ENCODE results near the gene TACC2. TPM values are rescaled to one million over a fixed set of nuclear protein-coding genes. Genes with fewer than 3 reads are reported as not detected.
A peak's percentile ranks its signal among the peaks of the same experiment; 100 is the strongest.

Gene TACC2
- total RNA-seq, 2 experiments from 2014 or later, result not detected

- Histone ChIP-seq H3K36me3 (ENCODE audit: insufficient read depth, low read length) (no peaks in the 10 kb centered on the region), H3K79me2 (ENCODE audit: insufficient read depth, low read depth, low read length) (no peaks in the 10 kb centered on the region), H4K20me1 (ENCODE audit: insufficient read depth, low read length) (no peaks in the 10 kb centered on the region), H2AFZ (ENCODE audit: low read length) (no peak overlapping the region), H3K27ac (ENCODE audit: low read depth, low read length, poor library complexity, severe bottlenecking) (no peak overlapping the region), H3K9me3 (ENCODE audit: low read length) (no peaks in the 10 kb centered on the region), H3K4me2 (ENCODE audit: low read length) (no peak overlapping the region), H3K4me1 (ENCODE audit: insufficient read depth, low read length, poor library complexity, severe bottlenecking) (peaks cover 8% of the 10 kb centered on the region), H3K4me3 (ENCODE audit: low read depth, low read length, poor library complexity, severe bottlenecking) (no peak overlapping the region), H3K9me2 (ENCODE audit: insufficient read depth, low read length) (no peaks in the 10 kb centered on the region)
- ChIA-PET POLR2A (interaction anchor here (0.7 kb wide), 1 partner anchor 1369 kb away, joined by 3 read pairs; the partner anchor contains the start of gene GPR26), CTCF (ENCODE audit: unreplicated experiment) (no interaction called here)
- TF ChIP-seq EZH2phosphoT487 (IDR thresholded peaks at IDR 0.05; ENCODE audit: borderline replicate concordance, low read depth, low read length) (no peak), CTCF (conservative IDR thresholded peaks at IDR 0.05; ENCODE audit: low read length) (no peak)
- no peak for DNase-seq (ENCODE audit: low spot score)
- intact Hi-C loops (cut with micrococcal nuclease; ENCODE audit: unreplicated experiment), result no loop called here
- no TSS peak for BruUV-seq (replicated peaks)
Measured at GRCh38 chr10:122297583-122297982, 308.6 kb downstream of the TACC2 start.

GRCh38 chr10:122298206-122298597 is 309.2 kb downstream of the TACC2 start:
- TF ChIP-seq CTCF (conservative IDR thresholded peaks at IDR 0.05; ENCODE audit: low read length) (no peak), EZH2phosphoT487 (IDR thresholded peaks at IDR 0.05; ENCODE audit: borderline replicate concordance, low read depth, low read length) (no peak)
- H3K4me3 ChIP-seq (ENCODE audit: low read depth, low read length, poor library complexity, severe bottlenecking), result no peak overlapping the region
- H3K27ac ChIP-seq (ENCODE audit: low read depth, low read length, poor library complexity, severe bottlenecking), result no peak overlapping the region
- H3K79me2 ChIP-seq (ENCODE audit: insufficient read depth, low read depth, low read length), result no peaks in the 10 kb centered on the region
- intact Hi-C loops (cut with micrococcal nuclease; ENCODE audit: unreplicated experiment), result loop anchor here (1.0 to 2.0 kb wide), 3 partner anchors 77 to 267 kb away; partner anchors contain the start of gene PLEKHA1
- no TSS peak for BruUV-seq (replicated peaks)
- no peaks in the 10 kb centered on the region for H3K36me3 ChIP-seq (ENCODE audit: insufficient read depth, low read length)
- DNase-seq (ENCODE audit: low spot score), result no peak
- H3K4me2 ChIP-seq (ENCODE audit: low read length), result no peak overlapping the region
- no peaks in the 10 kb centered on the region for H3K9me2 ChIP-seq (ENCODE audit: insufficient read depth, low read length)
- H3K4me1 ChIP-seq (ENCODE audit: insufficient read depth, low read length, poor library complexity, severe bottlenecking), result peaks cover 8% of the 10 kb centered on the region
- POLR2A ChIA-PET, result interaction anchor here (1.5 to 1.9 kb wide), 2 partner anchors 14 to 136 kb away, joined by 4 to 8 read pairs; no protein-coding TSS in a partner anchor
- CTCF ChIA-PET (ENCODE audit: unreplicated experiment), result interaction anchor here (1.3 to 1.7 kb wide), 3 partner anchors 135 to 267 kb away, joined by 6 to 15 read pairs (median 7); no protein-coding TSS in a partner anchor
- H3K9me3 ChIP-seq (ENCODE audit: low read length), result no peaks in the 10 kb centered on the region
- H2AFZ ChIP-seq (ENCODE audit: low read length), result no peak overlapping the region
- H4K20me1 ChIP-seq (ENCODE audit: insufficient read depth, low read length), result no peaks in the 10 kb centered on the region

- CTCF ChIA-PET (ENCODE audit: unreplicated experiment), result interaction anchor here (0.7 to 1.7 kb wide), 5 partner anchors 9 to 267 kb away, joined by 3 to 15 read pairs (median 6); no protein-coding TSS in a partner anchor
- no peaks in the 10 kb centered on the region for H3K9me2 ChIP-seq (ENCODE audit: insufficient read depth, low read length)
- H4K20me1 ChIP-seq (ENCODE audit: insufficient read depth, low read length), result no peaks in the 10 kb centered on the region
- H3K27ac ChIP-seq (ENCODE audit: low read depth, low read length, poor library complexity, severe bottlenecking), result no peak overlapping the region
- H3K36me3 ChIP-seq (ENCODE audit: insufficient read depth, low read length), result no peaks in the 10 kb centered on the region
- peak overlapping the region; percentile 37 for H3K4me3 ChIP-seq (ENCODE audit: low read depth, low read length, poor library complexity, severe bottlenecking)
- intact Hi-C loops (cut with micrococcal nuclease; ENCODE audit: unreplicated experiment), result loop anchor here (1.0 to 2.0 kb wide), 4 partner anchors 44 to 266 kb away; partner anchors contain the start of gene PLEKHA1
- BruUV-seq (replicated peaks), result no TSS peak
- no peaks in the 10 kb centered on the region for H3K79me2 ChIP-seq (ENCODE audit: insufficient read depth, low read depth, low read length)
- DNase-seq (ENCODE audit: low spot score), result peak; percentile 84
- H2AFZ ChIP-seq (ENCODE audit: low read length), result peak overlapping the region; percentile 84
- POLR2A ChIA-PET, result interaction anchor here (0.5 to 1.9 kb wide), 4 partner anchors 13 to 1243 kb away, joined by 3 to 8 read pairs (median 4); no protein-coding TSS in a partner anchor
- no peak for TF ChIP-seq EZH2phosphoT487 (IDR thresholded peaks at IDR 0.05; ENCODE audit: borderline replicate concordance, low read depth, low read length)
- TF ChIP-seq CTCF (conservative IDR thresholded peaks at IDR 0.05; ENCODE audit: low read length), result peak; percentile 95
- H3K9me3 ChIP-seq (ENCODE audit: low read length), result no peaks in the 10 kb centered on the region
- peaks cover 8% of the 10 kb centered on the region for H3K4me1 ChIP-seq (ENCODE audit: insufficient read depth, low read length, poor library complexity, severe bottlenecking)
- H3K4me2 ChIP-seq (ENCODE audit: low read length), result peak overlapping the region; percentile 60
Measured at GRCh38 chr10:122298598-122299301, 309.8 kb downstream of the TACC2 start.

Data from OCI-LY7 (cell line).